ENCODE measurements around the gene ZNF14.
"Not testable (repeated sequence)": the region's sequence is repeated elsewhere in the genome, so short reads cannot be mapped to it uniquely, and the experiment has no call there.

ZNF14 gene

GRCh38 chr19:19686580-19686979, 46.3 kb downstream of the ZNF14 start:
- DNase-seq = no peak

- not testable (repeated sequence) for DNase-seq
These were observed 46.8 kb downstream of the ZNF14 start for GRCh38 chr19:19686119-19686518.

- no peak for DNase-seq
These were observed 53.5 kb downstream of the ZNF14 start for GRCh38 chr19:19679176-19680073.

- no peak for DNase-seq
These were observed 55.3 kb downstream of the ZNF14 start for GRCh38 chr19:19677579-19677978.

GRCh38 chr19:19674315-19674714, 58.6 kb downstream of the ZNF14 start:
- no peak for DNase-seq

GRCh38 chr19:19672816-19673215, 60.1 kb downstream of the ZNF14 start:
- no peak for DNase-seq

GRCh38 chr19:19670070-19670551, 62.8 kb downstream of the ZNF14 start:
- DNase-seq = no peak

GRCh38 chr19:19668230-19669012, 64.5 kb downstream of the ZNF14 start, which contains the start of gene ZNF101:
Gene ZNF101, plus strand, starts transcription at chr19:19668839. Its CDS starts 125 bp downstream, at chr19:19668964.
- peak; percentile 95 to 96 for DNase-seq

- not testable (repeated sequence) for DNase-seq
These were observed 67.4 kb downstream of the ZNF14 start for GRCh38 chr19:19665420-19665948.

- peak; percentile 97 to 98 for DNase-seq
These were observed 69.4 kb downstream of the ZNF14 start, which contains the start of gene ATP13A1 for GRCh38 chr19:19663256-19664120. Gene ATP13A1, minus strand, starts transcription at chr19:19663676. Its CDS starts 10 bp downstream, at chr19:19663666.

- peak in 1 of 2 donors; percentile 15 for DNase-seq
These were observed 70.0 kb downstream of the ZNF14 start for GRCh38 chr19:19662871-19663255.

- peak in 1 of 2 donors; percentile 20 for DNase-seq
These were observed 70.6 kb downstream of the ZNF14 start for GRCh38 chr19:19662344-19662743.

- peak; percentile 81 to 82 for DNase-seq
These were observed 71.1 kb downstream of the ZNF14 start for GRCh38 chr19:19661675-19662251.

GRCh38 chr19:19661141-19661674, 71.7 kb downstream of the ZNF14 start:
- no peak for DNase-seq

Data from CD4-positive, alpha-beta T cell treated with Interferon alpha-2 for 1 hour (primary cell).